RWPE2 (cell line): ENCODE measurements around the gene PTCD3.

ENCODE experiments used
- ATAC-seq: fragments of 200-7000 bp; cut with Tn5 transposase; 3 replicates; pipeline ENCODE4 v1.9.1; 2021; ENCODE audit warnings: low read depth
- DNase-seq: peaks from one replicate; pipeline ENCODE4 v3.0.0-alpha.2; 2020; ENCODE audit warnings: low spot score
- H3K27ac ChIP-seq: fragments of 450-650 bp; 2 replicates; pipeline ENCODE4 v1.5.1; 2017; ENCODE audit warnings: mild to moderate bottlenecking; ENCODE audit not compliant: poor library complexity, severe bottlenecking
- H3K27me3 ChIP-seq: fragments of 250-450 bp; sonication (Bioruptor Pico); 2 replicates; pipeline ENCODE4 v1.5.1; 2021; ENCODE audit warnings: mild to moderate bottlenecking, moderate library complexity; ENCODE audit not compliant: insufficient read depth, poor library complexity, severe bottlenecking
- H3K36me3 ChIP-seq: fragments of 250-450 bp; sonication (Bioruptor Pico); 2 replicates; pipeline ENCODE4 v1.5.1; 2020; ENCODE audit warnings: low read depth, mild to moderate bottlenecking, moderate library complexity
- H3K4me1 ChIP-seq: fragments of 250-450 bp; sonication (Bioruptor Pico); 2 replicates; pipeline ENCODE4 v1.5.1; 2021; ENCODE audit warnings: mild to moderate bottlenecking, moderate library complexity; ENCODE audit not compliant: insufficient read depth, poor library complexity, severe bottlenecking
- H3K4me3 ChIP-seq: fragments of 250-450 bp; sonication (Bioruptor Pico); 2 replicates; pipeline ENCODE4 v1.5.1; 2021; ENCODE audit warnings: mild to moderate bottlenecking, moderate library complexity; ENCODE audit not compliant: severe bottlenecking
- H3K9me3 ChIP-seq: fragments of 250-450 bp; sonication (Bioruptor Pico); 2 replicates; pipeline ENCODE4 v1.5.1; 2021; ENCODE audit warnings: mild to moderate bottlenecking, moderate library complexity; ENCODE audit not compliant: severe bottlenecking
- CTCF ChIP-seq: fragments of 450-650 bp; IDR thresholded peaks from one replicate; pipeline ENCODE4 v1.5.1; 2017; ENCODE audit warnings: mild to moderate bottlenecking, moderate library complexity; ENCODE audit not compliant: poor library complexity, severe bottlenecking

The PTCD3 gene

GRCh38 chr2:86134709-86135108, 28.7 kb downstream of the PTCD3 start:
- no peak overlapping the region for H3K4me3 ChIP-seq
- H3K27me3 ChIP-seq = no peaks in the 10 kb centered on the region
- ATAC-seq (no peak), DNase-seq (no peak)
- H3K9me3 ChIP-seq = no peaks in the 10 kb centered on the region
- no peak for TF ChIP-seq CTCF
- H3K36me3 ChIP-seq = peaks cover 98% of the 10 kb centered on the region
- H3K27ac ChIP-seq = no peak overlapping the region
- H3K4me1 ChIP-seq = no peaks in the 10 kb centered on the region

- no peak for DNase-seq
- no peaks in the 10 kb centered on the region for H3K9me3 ChIP-seq
- peaks cover 93% of the 10 kb centered on the region for H3K36me3 ChIP-seq
- TF ChIP-seq CTCF = no peak
- H3K27me3 ChIP-seq = no peaks in the 10 kb centered on the region
- H3K4me3 ChIP-seq = no peak overlapping the region
- ATAC-seq = no peak
- H3K27ac ChIP-seq = no peak overlapping the region
- H3K4me1 ChIP-seq = no peaks in the 10 kb centered on the region
Observed at GRCh38 chr2:86135653-86136052, 29.6 kb downstream of the PTCD3 start.

GRCh38 chr2:86136141-86136540, 30.1 kb downstream of the PTCD3 start:
- Histone ChIP-seq H3K27ac (no peak overlapping the region), H3K36me3 (peaks cover 90% of the 10 kb centered on the region), H3K4me3 (no peak overlapping the region), H3K9me3 (no peaks in the 10 kb centered on the region), H3K4me1 (no peaks in the 10 kb centered on the region), H3K27me3 (no peaks in the 10 kb centered on the region)
- DNase-seq (no peak), ATAC-seq (no peak)
- TF ChIP-seq CTCF = no peak

GRCh38 chr2:86138736-86139625, 32.9 kb downstream of the PTCD3 start:
- no peak overlapping the region for H3K27ac ChIP-seq
- TF ChIP-seq CTCF = no peak
- H3K4me1 ChIP-seq = no peaks in the 10 kb centered on the region
- no peaks in the 10 kb centered on the region for H3K27me3 ChIP-seq
- DNase-seq = no peak
- no peaks in the 10 kb centered on the region for H3K9me3 ChIP-seq
- no peak overlapping the region for H3K4me3 ChIP-seq
- H3K36me3 ChIP-seq = peaks cover 88% of the 10 kb centered on the region
- no peak for ATAC-seq

GRCh38 chr2:86139981-86140380, 33.9 kb downstream of the PTCD3 start:
- Histone ChIP-seq H3K9me3 (no peaks in the 10 kb centered on the region), H3K4me3 (no peak overlapping the region), H3K4me1 (no peaks in the 10 kb centered on the region), H3K27ac (no peak overlapping the region), H3K27me3 (no peaks in the 10 kb centered on the region), H3K36me3 (peaks cover 88% of the 10 kb centered on the region)
- no peak for TF ChIP-seq CTCF
- ATAC-seq = no peak
- no peak for DNase-seq
